Smooth muscle cell (in vitro differentiated cells): ENCODE measurements around the gene C1QL2. TPM values are rescaled to one million over a fixed set of nuclear protein-coding genes. Genes with fewer than 3 reads are reported as not detected.

Experiments
- DNase-seq: peaks from one replicate; lab custom pipeline; 2025; ENCODE audit not compliant: unreplicated experiment; lab: John Stamatoyannopoulos, UW
- H2AFZ ChIP-seq: fragments of 200-600 bp; sonication (generic); 2 replicates; pipeline ENCODE4 v1.6.0; 2016; ENCODE audit warnings: antibody characterized with exemption, low read depth, mild to moderate bottlenecking
- H3F3A ChIP-seq: fragments of 200-600 bp; sonication (generic); 2 replicates; pipeline ENCODE4 v1.6.0; 2017; ENCODE audit warnings: antibody characterized with exemption, low read depth
- H3K27ac ChIP-seq: fragments of 200-600 bp; sonication (generic); 2 replicates; pipeline ENCODE4 v1.5.1; 2016; ENCODE audit warnings: low read depth, mild to moderate bottlenecking
- H3K27me3 ChIP-seq: fragments of 200-600 bp; sonication (generic); 2 replicates; pipeline ENCODE4 v1.6.1; 2016; ENCODE audit warnings: low read depth, mild to moderate bottlenecking
- H3K36me3 ChIP-seq: fragments of 200-600 bp; sonication (generic); 2 replicates; pipeline ENCODE4 v1.5.1; 2016; ENCODE audit warnings: low read depth
- H3K4me1 ChIP-seq: fragments of 200-600 bp; sonication (generic); 2 replicates; pipeline ENCODE4 v1.5.1; 2016; ENCODE audit warnings: low read depth
- H3K4me2 ChIP-seq: fragments of 200-600 bp; sonication (generic); 2 replicates; pipeline ENCODE4 v1.6.0; 2016; ENCODE audit warnings: mild to moderate bottlenecking
- H3K4me3 ChIP-seq: fragments of 200-600 bp; sonication (generic); 2 replicates; pipeline ENCODE4 v1.5.1; 2016; ENCODE audit warnings: mild to moderate bottlenecking
- H3K79me2 ChIP-seq: fragments of 200-600 bp; sonication (generic); 2 replicates; pipeline ENCODE4 v1.6.0; 2016; ENCODE audit warnings: low read depth, mild to moderate bottlenecking
- H3K9ac ChIP-seq: fragments of 200-600 bp; sonication (generic); 2 replicates; pipeline ENCODE4 v1.6.0; 2016; ENCODE audit warnings: low read depth
- H3K9me3 ChIP-seq: fragments of 200-600 bp; sonication (generic); replicated peaks from 2 replicates; pipeline ENCODE4 v1.5.1; 2016; ENCODE audit warnings: low read depth
- H4K20me1 ChIP-seq: fragments of 200-600 bp; sonication (generic); 2 replicates; pipeline ENCODE4 v1.6.0; 2016; ENCODE audit warnings: low read depth
- WGBS: methylation state at CpG from one replicate; pipeline ENCODE4 v1.1.7; 2016; ENCODE audit warnings: low lambda C conversion rate; 5-methylcytosine and 5-hydroxymethylcytosine counted together
- polyA plus RNA-seq: library from polyadenylated mRNA; unstranded; fragments of >200 nt; fragmentation: Nextera tagmentation; extraction: Ambion mirVana; gene quantifications from 2 replicates; pipeline ENCODE4 v1.2.1, GENCODE V29; 2016
- total RNA-seq: library from RNA; depleted of rRNA; stranded (reverse); fragments of >200 nt; gene quantifications from 2 replicates; pipeline ENCODE4 v1.2.3, GENCODE V29; 2014
- TF ChIP-seq, protein P1 (sequence below): fragments of 200-600 bp; sonication (generic); IDR thresholded peaks from 2 replicates; pipeline ENCODE4 v1.5.1; 2017; ENCODE audit warnings: borderline replicate concordance, mild to moderate bottlenecking, antibody characterized with exemption; ENCODE audit not compliant: insufficient read depth, poor library complexity, severe bottlenecking

The C1QL2 gene
- total and polyA plus RNA-seq, 2 experiments from 2014 or later = not detected

GRCh38 chr2:119116411-119117295 lies 41.9 kb downstream of the C1QL2 start:
- no peak overlapping the region for H3K4me2 ChIP-seq
- H4K20me1 ChIP-seq = no peaks in the 10 kb centered on the region
- DNase-seq = no peak
- no peaks in the 10 kb centered on the region for H3K9me3 ChIP-seq
- H2AFZ ChIP-seq = no peak overlapping the region
- H3K4me1 ChIP-seq = no peaks in the 10 kb centered on the region
- H3K27ac ChIP-seq = no peak overlapping the region
- H3F3A ChIP-seq = no peaks in the 10 kb centered on the region
- 89% methylated on average over 10 of the region's 10 CpGs for WGBS
- H3K27me3 ChIP-seq = peaks cover 34% of the 10 kb centered on the region
- H3K36me3 ChIP-seq = no peaks in the 10 kb centered on the region
- no peak overlapping the region for H3K9ac ChIP-seq
- H3K4me3 ChIP-seq = no peak overlapping the region
- TF ChIP-seq, protein P1, sequence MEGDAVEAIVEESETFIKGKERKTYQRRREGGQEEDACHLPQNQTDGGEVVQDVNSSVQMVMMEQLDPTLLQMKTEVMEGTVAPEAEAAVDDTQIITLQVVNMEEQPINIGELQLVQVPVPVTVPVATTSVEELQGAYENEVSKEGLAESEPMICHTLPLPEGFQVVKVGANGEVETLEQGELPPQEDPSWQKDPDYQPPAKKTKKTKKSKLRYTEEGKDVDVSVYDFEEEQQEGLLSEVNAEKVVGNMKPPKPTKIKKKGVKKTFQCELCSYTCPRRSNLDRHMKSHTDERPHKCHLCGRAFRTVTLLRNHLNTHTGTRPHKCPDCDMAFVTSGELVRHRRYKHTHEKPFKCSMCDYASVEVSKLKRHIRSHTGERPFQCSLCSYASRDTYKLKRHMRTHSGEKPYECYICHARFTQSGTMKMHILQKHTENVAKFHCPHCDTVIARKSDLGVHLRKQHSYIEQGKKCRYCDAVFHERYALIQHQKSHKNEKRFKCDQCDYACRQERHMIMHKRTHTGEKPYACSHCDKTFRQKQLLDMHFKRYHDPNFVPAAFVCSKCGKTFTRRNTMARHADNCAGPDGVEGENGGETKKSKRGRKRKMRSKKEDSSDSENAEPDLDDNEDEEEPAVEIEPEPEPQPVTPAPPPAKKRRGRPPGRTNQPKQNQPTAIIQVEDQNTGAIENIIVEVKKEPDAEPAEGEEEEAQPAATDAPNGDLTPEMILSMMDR = no peak
- no peaks in the 10 kb centered on the region for H3K79me2 ChIP-seq

DNA sequence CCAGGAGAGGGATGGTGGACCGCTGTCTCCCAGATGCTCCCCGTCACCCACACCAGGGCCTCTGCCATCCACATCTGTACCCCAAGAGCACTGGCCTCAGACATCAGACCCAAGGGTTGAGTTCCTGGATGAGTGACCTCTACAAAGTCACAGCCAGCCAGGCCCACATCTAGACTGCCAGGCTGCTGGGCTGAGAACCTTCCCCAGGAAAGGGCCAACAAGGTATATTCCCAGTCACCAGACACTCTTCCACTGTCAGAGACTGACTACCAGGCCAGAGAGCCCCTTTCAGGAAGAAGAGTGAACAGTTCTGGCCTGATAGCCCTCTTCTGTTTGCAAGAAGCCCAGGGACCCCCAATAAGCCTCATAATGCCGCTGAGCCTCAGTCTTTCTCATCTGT lies 44.3 kb downstream of the C1QL2 start:
- Histone ChIP-seq H2AFZ (no peak overlapping the region), H3K4me1 (no peaks in the 10 kb centered on the region), H3K9ac (no peak overlapping the region), H3K36me3 (no peaks in the 10 kb centered on the region), H3K27ac (no peak overlapping the region), H4K20me1 (no peaks in the 10 kb centered on the region), H3F3A (no peaks in the 10 kb centered on the region), H3K4me3 (no peak overlapping the region), H3K79me2 (no peaks in the 10 kb centered on the region), H3K9me3 (no peaks in the 10 kb centered on the region), H3K27me3 (peaks cover 22% of the 10 kb centered on the region), H3K4me2 (no peak overlapping the region)
- WGBS = 93% methylated on average over 3 of the region's 3 CpGs
- TF ChIP-seq, protein P1 = no peak
- DNase-seq = no peak

DNA sequence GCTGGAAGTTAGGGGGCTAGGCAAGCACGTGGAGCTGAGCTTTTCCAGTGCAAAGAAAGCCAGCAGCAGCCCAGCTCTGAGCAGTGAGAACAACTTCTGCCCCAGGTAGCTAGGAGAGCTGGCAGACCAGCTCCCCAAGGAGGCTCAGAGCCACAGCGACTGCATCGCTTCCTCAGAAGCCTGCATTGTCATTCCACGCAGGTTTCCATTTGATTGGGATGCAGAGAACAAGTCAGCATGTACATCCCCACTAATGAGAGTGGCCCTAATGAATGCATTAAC lies 45.1 kb downstream of the C1QL2 start:
- no peaks in the 10 kb centered on the region for H4K20me1 ChIP-seq
- WGBS = 58% methylated on average over 4 of the region's 4 CpGs
- H3K4me1 ChIP-seq = no peaks in the 10 kb centered on the region
- no peak overlapping the region for H2AFZ ChIP-seq
- H3K9me3 ChIP-seq = no peaks in the 10 kb centered on the region
- no peak for DNase-seq
- H3K27me3 ChIP-seq = peaks cover 17% of the 10 kb centered on the region
- H3K4me2 ChIP-seq = no peak overlapping the region
- H3K36me3 ChIP-seq = no peaks in the 10 kb centered on the region
- H3F3A ChIP-seq = no peaks in the 10 kb centered on the region
- no peak overlapping the region for H3K4me3 ChIP-seq
- TF ChIP-seq, protein P1 = no peak
- H3K9ac ChIP-seq = no peak overlapping the region
- H3K27ac ChIP-seq = no peak overlapping the region
- no peaks in the 10 kb centered on the region for H3K79me2 ChIP-seq
